K562 (cell line): ENCODE measurements around the gene GMIP. TPM values are rescaled to one million over a fixed set of nuclear protein-coding genes. Genes with fewer than 3 reads are reported as not detected.

Experiments used
- CTCFL ChIP-seq: IDR thresholded peaks from 2 replicates; pipeline ENCODE4 v1.6.1; 2011; ENCODE audit warnings: borderline replicate concordance, low read depth, mild to moderate bottlenecking, moderate library complexity, low read length; ENCODE audit not compliant: insufficient read depth, poor library complexity, severe bottlenecking
- E2F8 ChIP-seq: fragments of 450-650 bp; IDR thresholded peaks from 2 replicates; pipeline ENCODE4 v1.7.1; 2018; ENCODE audit warnings: mild to moderate bottlenecking, low read depth; ENCODE audit not compliant: partially characterized antibody
- GABPB1 ChIP-seq: sonication (generic); formaldehyde crosslinking; IDR thresholded peaks from 2 replicates; pipeline ENCODE4 v1.8.0; 2022; ENCODE audit warnings: mild to moderate bottlenecking, missing genetic modification reagents
- KHSRP ChIP-seq: fragments of 450-650 bp; IDR thresholded peaks from 2 replicates; pipeline ENCODE4 v1.6.1; 2017
- MBD2 ChIP-seq: sonication (generic); IDR thresholded peaks from 2 replicates; pipeline ENCODE4 v1.6.1; 2016; ENCODE audit warnings: low read depth, borderline replicate concordance
- MYC ChIP-seq, 2 experiments: fragments of 250-450 bp in 1 of 2; sonication (Bioruptor Pico) in 1 of 2; IDR thresholded peaks; 2 replicates each; pipeline versions ENCODE4 v1.5.1 to v1.6.1; 2012 to 2021; ENCODE audit warnings: low read depth in 2 of 2, borderline replicate concordance in 1 of 2, improper control_type of control experiment in 1 of 2, low read length in 1 of 2, mild to moderate bottlenecking in 1 of 2, moderate library complexity in 1 of 2
- NFRKB ChIP-seq: fragments of 450-650 bp; IDR thresholded peaks from 2 replicates; pipeline ENCODE4 v1.6.1; 2016; ENCODE audit warnings: low read depth
- NFXL1 ChIP-seq: fragments of 450-650 bp; formaldehyde crosslinking; IDR thresholded peaks from 2 replicates; pipeline ENCODE4 v1.4.0; 2021; ENCODE audit warnings: mild to moderate bottlenecking
- PHTF2 ChIP-seq: fragments of 250-450 bp; sonication (Bioruptor Pico); IDR thresholded peaks from 2 replicates; pipeline ENCODE4 v1.5.0; 2021; ENCODE audit warnings: mild to moderate bottlenecking
- POLR2AphosphoS2 ChIP-seq: IDR thresholded peaks from 2 replicates; pipeline ENCODE4 v1.6.1; 2012; ENCODE audit warnings: low read length, improper control_type of control experiment
- PPARD ChIP-seq: fragments of 250-450 bp; sonication (Bioruptor Pico); IDR thresholded peaks from 2 replicates; pipeline ENCODE4 v1.8.0; 2022; ENCODE audit warnings: inconsistent platforms, mild to moderate bottlenecking, moderate library complexity
- ZBTB11 ChIP-seq, 3 experiments: fragments of 200-800 bp in 1 of 3; fragments of 250-450 bp in 1 of 3; fragments of 450-650 bp in 1 of 3; sonication (Bioruptor Pico) in 1 of 3; sonication (Bioruptor generic) in 1 of 3; formaldehyde crosslinking in 1 of 3; IDR thresholded peaks; 2 replicates each; pipeline versions ENCODE4 v1.6.1 to v1.8.0; 2016 to 2022; ENCODE audit warnings: mild to moderate bottlenecking in 2 of 3, missing genetic modification characterization in 2 of 3, missing compliant biosample characterization in 1 of 3, moderate library complexity in 1 of 3
- ZKSCAN3 ChIP-seq: fragments of 250-450 bp; sonication (Bioruptor Pico); IDR thresholded peaks from 2 replicates; pipeline ENCODE4 v1.4.0; 2020
- ZNF395 ChIP-seq: fragments of 200-800 bp; sonication (Bioruptor generic); IDR thresholded peaks from 2 replicates; pipeline ENCODE4 v1.6.1; 2017; ENCODE audit warnings: missing genetic modification characterization, missing compliant biosample characterization
- polyA plus RNA-seq, 8 experiments: library from polyadenylated mRNA; depleted of rRNA in 4 of 8; stranded (reverse) in 5 of 8; unstranded in 3 of 8; fragments of >200 nt; fragmentation: Nextera tagmentation in 2 of 8; fragmentation: Illumina TruSeq in 1 of 8; extraction: Ambion mirVana in 2 of 8; extraction: Trizol in 1 of 8; gene quantifications; 2 replicates each; pipeline versions ENCODE4 v1.2.1 to v1.2.3, GENCODE V29; 2011 to 2014; ENCODE audit warnings: inconsistent platforms in 1 of 8, missing spikeins in 1 of 8
- total RNA-seq, 7 experiments: library from RNA; depleted of rRNA in 6 of 7; stranded (reverse); fragments of >200 nt in 6 of 7; fragmentation: Illumina TruSeq in 2 of 7; extraction: Trizol in 2 of 7; gene quantifications; 2 replicates each; pipeline versions ENCODE4 v1.2.1 to v1.2.3, GENCODE V29; 2011 to 2021; ENCODE audit warnings: low replicate concordance in 1 of 7

Gene GMIP
- total and polyA plus RNA-seq, 9 of the 15 experiments (the other 6 are each of a cell fraction or from before 2014, with no cell fraction given): 0.14 to 15.8 (median 3.2) TPM

- TF ChIP-seq CTCFL (no peak), NFXL1 (CRISPR knock-in tag) (no peak), MBD2 (peak; percentile 85), GABPB1 (CRISPR knock-in tag) (peak; percentile 81), KHSRP (no peak), PPARD (CRISPR knock-in tag) (no peak), PHTF2 (no peak), ZNF395 (no peak), ZBTB11 (CRISPR knock-in tag; IDR thresholded peaks at IDR 0.05) (peak; percentile 67 to 96 (median 80); a peak in 5 of 6 replicates), NFRKB (no peak), POLR2AphosphoS2 (peak; percentile 44; the same call in 1 of the 2 replicates), E2F8 (peak; percentile 74), ZKSCAN3 (no peak), MYC (IDR thresholded peaks at IDR 0.05; ENCODE audit: low read depth, low read length) (peak; percentile 66), MYC (CRISPR knock-in tag; IDR thresholded peaks at IDR 0.05; ENCODE audit: borderline replicate concordance, low read depth) (no peak)
Measured at GRCh38 chr19:19668230-19669012, 25.0 kb upstream of the GMIP start, which contains the start of gene ZNF101 (continued).
